Activated CD8-positive, alpha-beta T cell treated with anti-CD3 and anti-CD28 coated beads for 36 hours (primary cell): ENCODE results near the gene ATP13A3. TPM values are rescaled to one million over a fixed set of nuclear protein-coding genes. Genes with fewer than 3 reads are reported as not detected.

Experiments
- ATAC-seq: fragments of 200-7000 bp; cut with Tn5 transposase; one replicate; pipeline ENCODE4 v1.10.0; 2021; ENCODE audit warnings: mild to moderate bottlenecking, moderate library complexity
- CTCF ChIA-PET: fragments of 350-600 bp; sonication (Branson Sonifier 250); formaldehyde crosslinking; loops from one replicate; lab custom pipeline; 2021; ENCODE audit warnings: antibody characterized with exemption; lab: Charles Lee
- POLR2A ChIA-PET: fragments of 350-600 bp; sonication (Branson Sonifier 250); formaldehyde crosslinking; loops from one replicate; lab custom pipeline; 2021; ENCODE audit warnings: antibody characterized with exemption; lab: Charles Lee
- DNase-seq: peaks from one replicate; pipeline ENCODE4 v3.0.0-alpha.2; 2020
- H3K27ac Mint-ChIP-seq: one replicate; pipeline ENCODE4 v1.8.0; 2021; ENCODE audit warnings: mild to moderate bottlenecking, mixed read lengths
- H3K27me3 Mint-ChIP-seq: one replicate; pipeline ENCODE4 v1.8.0; 2021; ENCODE audit warnings: mixed read lengths
- H3K36me3 Mint-ChIP-seq: one replicate; pipeline ENCODE4 v1.8.0; 2021; ENCODE audit warnings: low read depth, mixed read lengths
- H3K4me1 Mint-ChIP-seq: one replicate; pipeline ENCODE4 v1.8.0; 2021; ENCODE audit warnings: low read depth, mixed read lengths
- H3K4me3 Mint-ChIP-seq: one replicate; pipeline ENCODE4 v1.8.0; 2021; ENCODE audit warnings: mild to moderate bottlenecking, moderate library complexity, mixed read lengths
- H3K9me3 Mint-ChIP-seq: one replicate; pipeline ENCODE4 v1.8.0; 2021; ENCODE audit warnings: mixed read lengths
- intact Hi-C: fragments of 100-400 bp; cut with micrococcal nuclease; formaldehyde crosslinking; loops from one replicate; pipeline ENCODE4 v1.10.0; 2022
- total RNA-seq, 2 experiments: library from RNA; stranded (reverse); gene quantifications; one replicate each; pipeline ENCODE4 v1.2.3, GENCODE V29; 2021
- TF ChIP-seq, protein P1 (sequence below): fragments of 200-600 bp; IDR thresholded peaks from one replicate; pipeline ENCODE4 v1.8.0; 2022; ENCODE audit warnings: antibody characterized with exemption, mild to moderate bottlenecking

ATP13A3 gene
- total RNA-seq, 2 experiments from 2014 or later = 101 to 110 TPM

- TF ChIP-seq, protein P1, sequence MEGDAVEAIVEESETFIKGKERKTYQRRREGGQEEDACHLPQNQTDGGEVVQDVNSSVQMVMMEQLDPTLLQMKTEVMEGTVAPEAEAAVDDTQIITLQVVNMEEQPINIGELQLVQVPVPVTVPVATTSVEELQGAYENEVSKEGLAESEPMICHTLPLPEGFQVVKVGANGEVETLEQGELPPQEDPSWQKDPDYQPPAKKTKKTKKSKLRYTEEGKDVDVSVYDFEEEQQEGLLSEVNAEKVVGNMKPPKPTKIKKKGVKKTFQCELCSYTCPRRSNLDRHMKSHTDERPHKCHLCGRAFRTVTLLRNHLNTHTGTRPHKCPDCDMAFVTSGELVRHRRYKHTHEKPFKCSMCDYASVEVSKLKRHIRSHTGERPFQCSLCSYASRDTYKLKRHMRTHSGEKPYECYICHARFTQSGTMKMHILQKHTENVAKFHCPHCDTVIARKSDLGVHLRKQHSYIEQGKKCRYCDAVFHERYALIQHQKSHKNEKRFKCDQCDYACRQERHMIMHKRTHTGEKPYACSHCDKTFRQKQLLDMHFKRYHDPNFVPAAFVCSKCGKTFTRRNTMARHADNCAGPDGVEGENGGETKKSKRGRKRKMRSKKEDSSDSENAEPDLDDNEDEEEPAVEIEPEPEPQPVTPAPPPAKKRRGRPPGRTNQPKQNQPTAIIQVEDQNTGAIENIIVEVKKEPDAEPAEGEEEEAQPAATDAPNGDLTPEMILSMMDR = no peak
- Mint-ChIP-seq H3K4me3 (no peak overlapping the region), H3K27ac (no peak overlapping the region), H3K9me3 (no peaks in the 10 kb centered on the region), H3K27me3 (no peaks in the 10 kb centered on the region), H3K36me3 (peaks cover 54% of the 10 kb centered on the region), H3K4me1 (no peaks in the 10 kb centered on the region)
- ChIA-PET CTCF (interaction anchor here (0.6 to 2.0 kb wide), 5 partner anchors 8 to 144 kb away, joined by 3 to 8 read pairs (median 4); no protein-coding TSS in a partner anchor), POLR2A (no interaction called here)
- ATAC-seq (no peak), DNase-seq (no peak)
- intact Hi-C loops = no loop called here
Measured at GRCh38 chr3:194449913-194450312, 36.9 kb downstream of the ATP13A3 start.

DNA sequence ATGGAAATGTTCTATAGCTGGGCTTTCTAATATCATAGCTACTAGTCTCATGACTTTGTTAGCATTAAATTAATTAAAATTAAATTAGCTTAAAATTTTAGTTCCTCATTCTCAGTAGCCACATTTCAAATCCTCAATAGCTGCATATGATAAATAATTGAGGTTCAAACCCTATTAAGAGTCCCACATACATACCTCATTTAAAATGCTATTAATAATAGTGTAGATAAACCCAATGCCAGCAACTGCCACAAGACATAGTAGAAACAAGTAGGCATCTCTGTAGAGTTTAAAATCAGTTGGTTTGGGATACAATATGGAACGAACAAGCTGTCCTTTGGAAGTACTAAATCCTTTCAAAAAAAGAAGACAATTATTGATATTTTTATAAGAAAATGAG, 39.1 kb downstream of the ATP13A3 start:
- no peaks in the 10 kb centered on the region for H3K27me3 Mint-ChIP-seq
- no peak overlapping the region for H3K4me3 Mint-ChIP-seq
- ChIA-PET CTCF (interaction anchor here (0.6 to 1.0 kb wide), 2 partner anchors 44 to 109 kb away, joined by 3 to 4 read pairs; no protein-coding TSS in a partner anchor), POLR2A (no interaction called here)
- ATAC-seq = no peak
- TF ChIP-seq, protein P1 = no peak
- no peak for DNase-seq
- H3K27ac Mint-ChIP-seq = no peak overlapping the region
- no peaks in the 10 kb centered on the region for H3K4me1 Mint-ChIP-seq
- intact Hi-C loops = no loop called here
- H3K9me3 Mint-ChIP-seq = no peaks in the 10 kb centered on the region
- H3K36me3 Mint-ChIP-seq = peaks cover 51% of the 10 kb centered on the region

DNA sequence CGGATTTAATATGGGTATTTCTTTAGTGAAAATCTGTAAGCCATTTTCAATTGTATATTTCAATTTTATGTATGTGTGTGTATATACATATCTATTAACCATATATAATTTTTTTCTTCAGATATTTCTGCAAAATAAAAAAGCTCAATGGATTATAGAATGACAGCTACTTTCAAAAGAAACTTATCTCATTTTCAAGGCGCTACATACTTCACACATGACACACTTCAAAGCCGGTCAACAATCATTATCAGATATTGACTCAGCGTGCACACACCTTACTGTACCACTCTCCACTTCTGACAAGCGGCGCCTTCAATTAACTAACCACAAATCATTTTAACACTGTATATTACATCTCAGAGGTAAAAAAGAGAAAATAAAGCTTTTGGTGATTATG, 39.6 kb downstream of the ATP13A3 start:
- DNase-seq = no peak
- Mint-ChIP-seq H3K36me3 (peaks cover 50% of the 10 kb centered on the region), H3K27me3 (no peaks in the 10 kb centered on the region), H3K27ac (no peak overlapping the region), H3K9me3 (no peaks in the 10 kb centered on the region), H3K4me1 (no peaks in the 10 kb centered on the region), H3K4me3 (no peak overlapping the region)
- TF ChIP-seq, protein P1 = no peak
- no peak for ATAC-seq
- POLR2A ChIA-PET = no interaction called here
- intact Hi-C loops = no loop called here
- CTCF ChIA-PET = interaction anchor here (0.6 to 1.0 kb wide), 3 partner anchors 43 to 113 kb away, joined by 3 to 4 read pairs (median 3); no protein-coding TSS in a partner anchor

GRCh38 chr3:194446754-194447153, 40.0 kb downstream of the ATP13A3 start:
- DNase-seq = no peak
- ChIA-PET POLR2A (no interaction called here), CTCF (interaction anchor here (0.7 to 1.4 kb wide), 2 partner anchors 43 to 113 kb away, joined by 3 to 4 read pairs; no protein-coding TSS in a partner anchor)
- no peak overlapping the region for H3K27ac Mint-ChIP-seq
- H3K36me3 Mint-ChIP-seq = peaks cover 48% of the 10 kb centered on the region
- no peak for ATAC-seq
- H3K9me3 Mint-ChIP-seq = no peaks in the 10 kb centered on the region
- TF ChIP-seq, protein P1 = no peak
- no peaks in the 10 kb centered on the region for H3K27me3 Mint-ChIP-seq
- H3K4me1 Mint-ChIP-seq = no peaks in the 10 kb centered on the region
- H3K4me3 Mint-ChIP-seq = no peak overlapping the region
- intact Hi-C loops = no loop called here

GRCh38 chr3:194446172-194446571, 40.6 kb downstream of the ATP13A3 start:
- H3K4me3 Mint-ChIP-seq = no peak overlapping the region

More at GRCh38 chr3:194446172-194446571, 40.6 kb downstream of the ATP13A3 start:
- Mint-ChIP-seq H3K27ac (no peak overlapping the region), H3K9me3 (no peaks in the 10 kb centered on the region), H3K27me3 (no peaks in the 10 kb centered on the region), H3K36me3 (peaks cover 44% of the 10 kb centered on the region), H3K4me1 (no peaks in the 10 kb centered on the region)
- DNase-seq (no peak), ATAC-seq (no peak)
- intact Hi-C loops = no loop called here
- TF ChIP-seq, protein P1 = no peak
- POLR2A ChIA-PET = interaction anchor here (0.9 kb wide), 1 partner anchor 22 kb away, joined by 4 read pairs; no protein-coding TSS in a partner anchor
- CTCF ChIA-PET = interaction anchor here (1.4 kb wide), 1 partner anchor 42 kb away, joined by 4 read pairs; no protein-coding TSS in a partner anchor
